GM12878 (cell line): ENCODE data around the gene MMP15. TPM values are rescaled to one million over a fixed set of nuclear protein-coding genes. Genes with fewer than 3 reads are reported as not detected.
A peak's percentile ranks its signal among the peaks of the same experiment; 100 is the strongest.

Experiments used
- ATAC-seq: fragments of 200-7000 bp; cut with Tn5 transposase; 3 replicates; pipeline ENCODE4 v1.9.1; 2020; ENCODE audit warnings: mild to moderate bottlenecking, moderate library complexity
- BruUV-seq: library from RNA; stranded (reverse); fragments of 400-500 nt; replicated peaks from 2 replicates; lab custom pipeline; 2021; lab: Mats Ljungman, UMichigan
- CTCF ChIA-PET: fragments of 300-600 bp; sonication (Branson Sonifier 250); formaldehyde crosslinking; extraction: SDS; loops from one replicate; lab custom pipeline; 2021; ENCODE audit warnings: inconsistent platforms; lab: Yijun Ruan, JAX
- POLR2A ChIA-PET: fragments of 350-600 bp; formaldehyde crosslinking; extraction: SDS; loops from one replicate; lab custom pipeline; 2021; ENCODE audit warnings: inconsistent platforms; lab: Charles Lee
- RAD21 ChIA-PET: fragments of 300-600 bp; sonication (Branson Sonifier 250); formaldehyde crosslinking; loops from one replicate; lab custom pipeline; 2023; ENCODE audit warnings: antibody characterized with exemption; ENCODE audit not compliant: unreplicated experiment; lab: Charles Lee
- SMC1A ChIA-PET: fragments of 300-600 bp; sonication (Branson Sonifier 250); formaldehyde crosslinking; loops from one replicate; lab custom pipeline; 2023; ENCODE audit not compliant: unreplicated experiment, uncharacterized antibody; lab: Charles Lee
- DNase-seq: peaks from one replicate; pipeline ENCODE4 v3.0.0-alpha.2; 2011; ENCODE audit warnings: low read depth, low spot score
- FAIRE-seq: peaks from 3 replicates; lab custom pipeline; 2011; peaks lifted over from hg19 to GRCh38; lab: Jason Lieb, UNC
- H2AFZ ChIP-seq: 2 replicates; pipeline ENCODE4 v1.6.0; 2011; ENCODE audit warnings: low read depth, low read length, control low read depth; ENCODE audit not compliant: control insufficient read depth
- H3K27ac ChIP-seq: 2 replicates; pipeline ENCODE4 v1.5.1; 2011; ENCODE audit warnings: control low read depth; ENCODE audit not compliant: control insufficient read depth, insufficient read depth
- H3K27me3 ChIP-seq, 2 experiments: replicated peaks in 1 of 2; 2 replicates each; pipeline versions ENCODE4 v1.6.0 to v1.6.1; 2011; ENCODE audit warnings: low read length in 1 of 2; ENCODE audit not compliant: control insufficient read depth in 2 of 2, insufficient read depth in 2 of 2
- H3K36me3 ChIP-seq, 2 experiments: 2 replicates each; pipeline ENCODE4 v1.5.1; 2011; ENCODE audit warnings: low read length in 1 of 2; ENCODE audit not compliant: control insufficient read depth in 2 of 2, insufficient read depth in 2 of 2
- H3K4me1 ChIP-seq: 2 replicates; pipeline ENCODE4 v1.6.1; 2011; ENCODE audit warnings: mild to moderate bottlenecking, low read length, moderate library complexity, mixed read lengths; ENCODE audit not compliant: control insufficient read depth, insufficient read depth
- H3K4me2 ChIP-seq: 2 replicates; pipeline ENCODE4 v1.6.0; 2011; ENCODE audit warnings: control low read depth; ENCODE audit not compliant: control insufficient read depth, insufficient read depth
- H3K4me3 ChIP-seq: fragments of 200-600 bp; sonication (generic); 2 replicates; pipeline ENCODE4 v1.5.1; 2016
- H3K79me2 ChIP-seq: 2 replicates; pipeline ENCODE4 v1.6.0; 2011; ENCODE audit warnings: low read length; ENCODE audit not compliant: control insufficient read depth, insufficient read depth
- H3K9ac ChIP-seq: 2 replicates; pipeline ENCODE4 v1.8.0; 2011; ENCODE audit warnings: low read length, control low read depth, mixed read lengths; ENCODE audit not compliant: control insufficient read depth, insufficient read depth
- H3K9me3 ChIP-seq: replicated peaks from 3 replicates; pipeline ENCODE4 v1.5.1; 2011; ENCODE audit warnings: mild to moderate bottlenecking, low read length; ENCODE audit not compliant: control insufficient read depth, insufficient read depth
- H4K20me1 ChIP-seq: 2 replicates; pipeline ENCODE4 v1.6.0; 2011; ENCODE audit not compliant: control insufficient read depth, insufficient read depth
- ASH2L ChIP-seq: fragments of 300-600, 200-600 bp; sonication (generic); IDR thresholded peaks from 2 replicates; pipeline ENCODE4 v1.6.1; 2017; ENCODE audit warnings: low read depth, mild to moderate bottlenecking, borderline replicate concordance
- STAT1 ChIP-seq: fragments of 450-650 bp; conservative IDR thresholded peaks from 2 replicates; pipeline ENCODE4 v1.6.1; 2014; ENCODE audit warnings: antibody characterized with exemption, mild to moderate bottlenecking
- STAT3 ChIP-seq: IDR thresholded peaks from 2 replicates; pipeline ENCODE4 v1.6.1; 2011; ENCODE audit warnings: low read depth, low read length, improper control_type of control experiment
- TCF7 ChIP-seq: IDR thresholded peaks from 2 replicates; pipeline ENCODE4 v1.6.1; 2014; ENCODE audit warnings: antibody characterized with exemption, borderline replicate concordance
- WGBS: methylation state at CpG from one replicate; pipeline ENCODE4 v1.1.6; 2016; ENCODE audit warnings: low lambda C conversion rate; ENCODE audit not compliant: insufficient replicate concordance, insufficient coverage; ENCODE audit errors: missing lambda C conversion rate; 5-methylcytosine and 5-hydroxymethylcytosine counted together
- in situ Hi-C: fragments of 300-500 bp; cut with MboI; formaldehyde crosslinking; loops from 9 replicates; pipeline ENCODE4 v1.14.3; 2018; ENCODE audit warnings: mixed read lengths
- intact Hi-C: fragments of 100-400 bp; cut with micrococcal nuclease; formaldehyde crosslinking; loops from one replicate; pipeline ENCODE4 v1.14.2; 2022; ENCODE audit not compliant: unreplicated experiment
- polyA plus RNA-seq, 11 experiments: library from polyadenylated mRNA; depleted of rRNA in 4 of 11; unstranded in 6 of 11; stranded (reverse) in 5 of 11; fragments of >200 nt; fragmentation: Nextera tagmentation in 4 of 11; fragmentation: Illumina TruSeq in 1 of 11; extraction: Ambion mirVana in 4 of 11; extraction: Trizol in 1 of 11; gene quantifications; 1 replicate in 1 of 11; 2 replicates in 10 of 11; pipeline versions ENCODE4 v1.2.1 to v1.2.3, GENCODE V29; 2011 to 2016; ENCODE audit warnings: inconsistent platforms in 2 of 11, missing spikeins in 2 of 11, low read depth in 1 of 11
- total RNA-seq, 4 experiments: library from RNA; depleted of rRNA in 3 of 4; stranded (reverse); fragments of >200 nt in 3 of 4; fragmentation: Illumina TruSeq in 1 of 4; extraction: Trizol in 1 of 4; gene quantifications; 2 replicates each; pipeline versions ENCODE4 v1.2.1 to v1.2.3, GENCODE V29; 2013 to 2021
- TF ChIP-seq, protein P1 (sequence below): fragments of 450-650 bp; IDR thresholded peaks from 2 replicates; pipeline ENCODE4 v1.6.1; 2017; ENCODE audit warnings: low read depth, mild to moderate bottlenecking, moderate library complexity
- TF ChIP-seq, protein P2 (sequence below), 3 experiments: IDR thresholded peaks in 2 of 3; conservative IDR thresholded peaks in 1 of 3; 2 replicates each; pipeline ENCODE4 v1.5.1; 2011; ENCODE audit warnings: low read depth in 3 of 3, low read length in 3 of 3, mild to moderate bottlenecking in 3 of 3, control low read depth in 2 of 3, moderate library complexity in 2 of 3, inconsistent platforms in 1 of 3, mixed read lengths in 1 of 3; ENCODE audit not compliant: control insufficient read depth in 2 of 3, insufficient read depth in 1 of 3; ENCODE audit errors: extremely low read depth in 1 of 3

Gene MMP15
- total and polyA plus RNA-seq, 10 of the 15 experiments (the other 5 are each of a cell fraction or from before 2014, with no cell fraction given): 0.08 to 0.56 (median 0.10) TPM; not detected in 7

DNA sequence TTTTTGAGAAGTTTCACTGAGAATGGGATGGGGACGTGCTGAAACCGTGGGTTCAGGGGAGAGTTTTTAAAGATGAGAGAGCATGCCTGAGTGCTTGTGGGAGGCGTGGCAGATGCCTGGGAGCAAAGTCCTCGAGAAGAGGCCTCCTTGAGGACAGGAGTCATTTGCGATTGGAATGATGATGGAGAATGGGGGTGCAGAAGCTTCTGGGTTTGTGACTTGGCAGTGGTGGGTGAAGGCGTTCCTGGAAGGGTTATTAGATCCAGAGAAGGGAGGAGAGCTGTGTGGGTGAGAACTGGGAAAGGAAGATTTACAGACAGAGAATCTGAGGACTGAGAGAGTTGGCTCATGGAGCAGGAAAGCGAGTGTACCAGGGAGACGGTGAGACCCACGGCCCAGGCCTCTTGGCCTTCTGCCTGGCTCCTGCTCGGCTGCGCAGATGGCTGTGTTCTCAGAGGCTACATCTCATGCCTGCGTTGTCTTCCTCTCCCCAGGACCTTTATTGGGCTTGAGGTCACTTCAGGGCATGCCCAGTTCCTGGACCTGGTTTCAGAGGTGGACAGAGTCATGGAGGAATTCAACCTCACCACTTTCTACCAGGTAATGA is 8.6 kb upstream of the MMP15 start (continued):
- TF ChIP-seq, protein P1, sequence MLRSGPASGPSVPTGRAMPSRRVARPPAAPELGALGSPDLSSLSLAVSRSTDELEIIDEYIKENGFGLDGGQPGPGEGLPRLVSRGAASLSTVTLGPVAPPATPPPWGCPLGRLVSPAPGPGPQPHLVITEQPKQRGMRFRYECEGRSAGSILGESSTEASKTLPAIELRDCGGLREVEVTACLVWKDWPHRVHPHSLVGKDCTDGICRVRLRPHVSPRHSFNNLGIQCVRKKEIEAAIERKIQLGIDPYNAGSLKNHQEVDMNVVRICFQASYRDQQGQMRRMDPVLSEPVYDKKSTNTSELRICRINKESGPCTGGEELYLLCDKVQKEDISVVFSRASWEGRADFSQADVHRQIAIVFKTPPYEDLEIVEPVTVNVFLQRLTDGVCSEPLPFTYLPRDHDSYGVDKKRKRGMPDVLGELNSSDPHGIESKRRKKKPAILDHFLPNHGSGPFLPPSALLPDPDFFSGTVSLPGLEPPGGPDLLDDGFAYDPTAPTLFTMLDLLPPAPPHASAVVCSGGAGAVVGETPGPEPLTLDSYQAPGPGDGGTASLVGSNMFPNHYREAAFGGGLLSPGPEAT: no peak
- no peak for TF ChIP-seq STAT1
- no peak for TF ChIP-seq STAT3
- TF ChIP-seq TCF7: no peak

DNA sequence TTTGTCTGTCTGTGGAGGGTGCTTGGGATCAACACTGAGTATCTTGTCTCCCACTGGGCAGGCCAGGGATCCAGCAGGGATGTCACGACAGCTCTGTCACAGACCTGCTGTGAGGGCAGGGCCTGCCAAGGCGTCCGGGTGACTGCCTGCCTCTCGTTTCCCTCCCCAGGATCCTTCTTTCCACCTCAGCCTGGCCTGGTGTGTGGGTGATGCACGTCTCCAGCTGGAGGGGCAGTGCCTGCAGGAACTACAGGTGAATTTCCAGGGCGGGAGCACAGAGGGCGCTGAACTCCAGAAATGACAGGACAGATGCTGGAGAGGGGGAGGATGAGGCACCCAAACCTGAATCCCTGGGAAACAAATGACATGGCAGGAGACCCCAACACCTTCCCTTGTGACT is 6.8 kb upstream of the MMP15 start:
- intact Hi-C loops (no loop called here), in situ Hi-C loops (no loop called here)
- ChIA-PET CTCF (interaction anchor here (0.9 to 2.5 kb wide), 8 partner anchors 10 to 230 kb away, joined by 3 to 19 read pairs (median 5); a partner anchor contains a TSS), SMC1A (interaction anchor here (1.8 kb wide), 1 partner anchor 107 kb away, joined by 7 read pairs; no protein-coding TSS in a partner anchor), POLR2A (no interaction called here), RAD21 (interaction anchor here (1.3 to 1.7 kb wide), 3 partner anchors 88 to 318 kb away, joined by 3 to 7 read pairs (median 3); no protein-coding TSS in a partner anchor)
- ATAC-seq (no peak), DNase-seq (no peak), FAIRE-seq (no peak)
- peaks cover 0 to 2% of the 10 kb centered on the region in 2 experiments; a peak in 3 of 4 replicates for H3K36me3 ChIP-seq
- H3K9me3 ChIP-seq: no peaks in the 10 kb centered on the region
- H3K9ac ChIP-seq: no peak overlapping the region
- H3K79me2 ChIP-seq: no peaks in the 10 kb centered on the region
- TF ChIP-seq, protein P2, sequence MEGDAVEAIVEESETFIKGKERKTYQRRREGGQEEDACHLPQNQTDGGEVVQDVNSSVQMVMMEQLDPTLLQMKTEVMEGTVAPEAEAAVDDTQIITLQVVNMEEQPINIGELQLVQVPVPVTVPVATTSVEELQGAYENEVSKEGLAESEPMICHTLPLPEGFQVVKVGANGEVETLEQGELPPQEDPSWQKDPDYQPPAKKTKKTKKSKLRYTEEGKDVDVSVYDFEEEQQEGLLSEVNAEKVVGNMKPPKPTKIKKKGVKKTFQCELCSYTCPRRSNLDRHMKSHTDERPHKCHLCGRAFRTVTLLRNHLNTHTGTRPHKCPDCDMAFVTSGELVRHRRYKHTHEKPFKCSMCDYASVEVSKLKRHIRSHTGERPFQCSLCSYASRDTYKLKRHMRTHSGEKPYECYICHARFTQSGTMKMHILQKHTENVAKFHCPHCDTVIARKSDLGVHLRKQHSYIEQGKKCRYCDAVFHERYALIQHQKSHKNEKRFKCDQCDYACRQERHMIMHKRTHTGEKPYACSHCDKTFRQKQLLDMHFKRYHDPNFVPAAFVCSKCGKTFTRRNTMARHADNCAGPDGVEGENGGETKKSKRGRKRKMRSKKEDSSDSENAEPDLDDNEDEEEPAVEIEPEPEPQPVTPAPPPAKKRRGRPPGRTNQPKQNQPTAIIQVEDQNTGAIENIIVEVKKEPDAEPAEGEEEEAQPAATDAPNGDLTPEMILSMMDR (IDR thresholded peaks at IDR 0.05 in 2 of 3, conservative IDR thresholded peaks at IDR 0.05 in 1 of 3; ENCODE audit: control insufficient read depth in 2 of 3, extremely low read depth in 1 of 3, insufficient read depth in 1 of 3, low read depth in 3 of 3, low read length in 3 of 3): 0 out of 6 replicates have a peak, but pooled peaks of 1 of the 3 experiments have one; percentile 7
- no peak for TF ChIP-seq ASH2L
- no peaks in the 10 kb centered on the region for H3K27me3 ChIP-seq
- H3K4me3 ChIP-seq: no peak overlapping the region
- no peak overlapping the region for H3K27ac ChIP-seq
- H2AFZ ChIP-seq: no peak overlapping the region
- no peaks in the 10 kb centered on the region for H3K4me1 ChIP-seq
- no peak overlapping the region for H3K4me2 ChIP-seq
- no peaks in the 10 kb centered on the region for H4K20me1 ChIP-seq
- no TSS peak for BruUV-seq
- 64% methylated on average over 7 of the region's 7 CpGs for whole genome bisulfite sequencing
